Karpas-422 (cell line): Measurements from ENCODE around the gene TEX30. TPM values are rescaled to one million over a fixed set of nuclear protein-coding genes. Genes with fewer than 3 reads are reported as not detected.

Experiments
- DNase-seq: peaks from one replicate; pipeline ENCODE4 v3.0.0-alpha.2; 2015
- H2AFZ ChIP-seq: fragments of 200-600 bp; sonication (generic); 2 replicates; pipeline ENCODE4 v1.6.1; 2014; ENCODE audit warnings: antibody characterized with exemption, low read length, mixed read lengths
- H3K27ac ChIP-seq: fragments of 200-600 bp; sonication (generic); 2 replicates; pipeline ENCODE4 v1.5.1; 2014; ENCODE audit warnings: mild to moderate bottlenecking, low read length, moderate library complexity
- H3K27me3 ChIP-seq: fragments of 200-600 bp; sonication (generic); 2 replicates; pipeline ENCODE4 v1.6.1; 2014; ENCODE audit warnings: low read length, mixed read lengths
- H3K36me3 ChIP-seq: fragments of 200-600 bp; sonication (generic); 2 replicates; pipeline ENCODE4 v1.6.1; 2014; ENCODE audit warnings: low read length, mixed read lengths; ENCODE audit not compliant: insufficient read depth
- H3K4me1 ChIP-seq: fragments of 200-600 bp; sonication (generic); 2 replicates; pipeline ENCODE4 v1.6.1; 2014; ENCODE audit warnings: mild to moderate bottlenecking, low read length, mixed read lengths
- H3K4me2 ChIP-seq: fragments of 200-600 bp; sonication (generic); 2 replicates; pipeline ENCODE4 v1.6.1; 2014; ENCODE audit warnings: low read length, low read depth, mild to moderate bottlenecking; ENCODE audit not compliant: poor library complexity, severe bottlenecking
- H3K4me3 ChIP-seq: fragments of 200-600 bp; sonication (generic); 2 replicates; pipeline ENCODE4 v1.5.1; 2014; ENCODE audit warnings: mild to moderate bottlenecking, antibody characterized with exemption, low read length, mixed read lengths
- H3K79me2 ChIP-seq: fragments of 200-600 bp; sonication (generic); 2 replicates; pipeline ENCODE4 v1.6.1; 2014; ENCODE audit warnings: mild to moderate bottlenecking, low read length, mixed read lengths
- H3K9ac ChIP-seq: fragments of 200-600 bp; sonication (generic); 2 replicates; pipeline ENCODE4 v1.6.0; 2014; ENCODE audit warnings: low read length
- H3K9me2 ChIP-seq: fragments of 200-600 bp; sonication (generic), shearing (Covaris generic); replicated peaks from 2 replicates; pipeline ENCODE4 v1.6.0; 2014; ENCODE audit warnings: mild to moderate bottlenecking, low read length, moderate library complexity; ENCODE audit not compliant: insufficient read depth
- H3K9me3 ChIP-seq: fragments of 300-700, 200-600 bp; sonication (generic); 2 replicates; pipeline ENCODE4 v1.6.1; 2014; ENCODE audit warnings: low read length, mixed read lengths
- H4K20me1 ChIP-seq: fragments of 200-600 bp; sonication (generic); 2 replicates; pipeline ENCODE4 v1.6.1; 2014; ENCODE audit warnings: mild to moderate bottlenecking, antibody characterized with exemption, low read length, low read depth; ENCODE audit not compliant: insufficient read depth
- total RNA-seq: library from RNA; depleted of rRNA; stranded (reverse); fragments of >200 nt; shearing (Covaris generic); gene quantifications from 2 replicates; pipeline ENCODE4 v1.2.3, GENCODE V29; 2014; ENCODE audit warnings: low replicate concordance; rRNA removed

TEX30 gene
- total RNA-seq, 1 experiment from 2014 or later: 25.6 TPM

GRCh38 chr13:102721800-102722231 is 51.8 kb downstream of the TEX30 start:
- Histone ChIP-seq H3K79me2 (no peaks in the 10 kb centered on the region), H3K9me2 (no peaks in the 10 kb centered on the region), H3K27ac (no peak overlapping the region), H2AFZ (no peak overlapping the region), H3K4me2 (no peak overlapping the region), H3K9me3 (no peaks in the 10 kb centered on the region), H3K27me3 (no peaks in the 10 kb centered on the region), H4K20me1 (no peaks in the 10 kb centered on the region), H3K36me3 (no peaks in the 10 kb centered on the region), H3K4me3 (no peak overlapping the region), H3K4me1 (peaks cover 8% of the 10 kb centered on the region), H3K9ac (no peak overlapping the region)
- DNase-seq: no peak

GRCh38 chr13:102718746-102719145 is 54.8 kb downstream of the TEX30 start:
- no peaks in the 10 kb centered on the region for H3K27me3 ChIP-seq
- H3K4me1 ChIP-seq: peaks cover 5% of the 10 kb centered on the region

More at GRCh38 chr13:102718746-102719145, 54.8 kb downstream of the TEX30 start:
- no peak overlapping the region for H3K9ac ChIP-seq
- no peaks in the 10 kb centered on the region for H4K20me1 ChIP-seq
- H3K4me3 ChIP-seq: no peak overlapping the region
- no peak overlapping the region for H2AFZ ChIP-seq
- DNase-seq: no peak
- no peak overlapping the region for H3K27ac ChIP-seq
- no peaks in the 10 kb centered on the region for H3K79me2 ChIP-seq
- no peaks in the 10 kb centered on the region for H3K9me3 ChIP-seq
- H3K4me2 ChIP-seq: no peak overlapping the region
- no peaks in the 10 kb centered on the region for H3K9me2 ChIP-seq
- no peaks in the 10 kb centered on the region for H3K36me3 ChIP-seq

Other genes starting within 250 kb of the TEX30 start
- gene TPP2, start 176.8 kb downstream of the TEX30 start, total RNA-seq: 62.2 and 64.6 TPM in 2 replicates
- gene METTL21C, start 78.7 kb downstream of the TEX30 start, total RNA-seq: not detected in 2 replicates
- gene POGLUT2, start 25.2 kb upstream of the TEX30 start, total RNA-seq: not detected in 2 replicates
- gene BIVM, start 25.3 kb upstream of the TEX30 start, total RNA-seq: not detected in 2 replicates
- 43.3 and 45.3 TPM in 2 replicates for gene ERCC5, start 72.2 kb upstream of the TEX30 start, total RNA-seq